WERI-Rb-1 (cell line): ENCODE results near the gene PDZD7.

Experiments
- DNase-seq: peaks from one replicate; pipeline ENCODE4 v3.0.0-alpha.2; 2020
- H3K27ac ChIP-seq: fragments of 250-450 bp; sonication (Bioruptor Pico); 2 replicates; pipeline ENCODE4 v1.5.1; 2020; ENCODE audit warnings: mild to moderate bottlenecking, moderate library complexity
- H3K27me3 ChIP-seq: fragments of 250-450 bp; sonication (Bioruptor Pico); 2 replicates; pipeline ENCODE4 v1.5.1; 2021; ENCODE audit warnings: mild to moderate bottlenecking, low read depth, moderate library complexity; ENCODE audit not compliant: insufficient read depth, severe bottlenecking
- H3K36me3 ChIP-seq: fragments of 250-450 bp; sonication (Bioruptor Pico); 2 replicates; pipeline ENCODE4 v1.5.1; 2020; ENCODE audit warnings: mild to moderate bottlenecking, moderate library complexity
- H3K4me3 ChIP-seq: 2 replicates; pipeline ENCODE4 v1.5.1; 2011; ENCODE audit warnings: low read depth, mild to moderate bottlenecking, control low read depth, low read length
- H3K9me3 ChIP-seq: fragments of 250-450 bp; sonication (Bioruptor Pico); 2 replicates; pipeline ENCODE4 v1.5.1; 2021; ENCODE audit warnings: mild to moderate bottlenecking, moderate library complexity; ENCODE audit not compliant: severe bottlenecking
- CTCF ChIP-seq: IDR thresholded peaks from 2 replicates; pipeline ENCODE4 v1.5.1; 2011; ENCODE audit warnings: low read depth, mild to moderate bottlenecking, control low read depth, inconsistent platforms, low read length

PDZD7 gene

GRCh38 chr10:101018118-101018599 is 12.8 kb downstream of the PDZD7 start:
- no peak for DNase-seq
- TF ChIP-seq CTCF, result no peak
- H3K27me3 ChIP-seq, result no peaks in the 10 kb centered on the region
- H3K4me3 ChIP-seq, result no peak overlapping the region
- H3K36me3 ChIP-seq, result no peaks in the 10 kb centered on the region
- H3K9me3 ChIP-seq, result no peaks in the 10 kb centered on the region
- no peak overlapping the region for H3K27ac ChIP-seq

- H3K27ac ChIP-seq, result no peak overlapping the region
- H3K27me3 ChIP-seq, result no peaks in the 10 kb centered on the region
- H3K36me3 ChIP-seq, result no peaks in the 10 kb centered on the region
- no peak overlapping the region for H3K4me3 ChIP-seq
- no peak for DNase-seq
- no peaks in the 10 kb centered on the region for H3K9me3 ChIP-seq
- no peak for TF ChIP-seq CTCF
These were observed 14.1 kb downstream of the PDZD7 start for GRCh38 chr10:101016814-101017213.

- Histone ChIP-seq H3K4me3 (no peak overlapping the region), H3K9me3 (no peaks in the 10 kb centered on the region), H3K27me3 (no peaks in the 10 kb centered on the region), H3K27ac (no peak overlapping the region), H3K36me3 (no peaks in the 10 kb centered on the region)
- DNase-seq, result no peak
- no peak for TF ChIP-seq CTCF
These were observed 15.4 kb downstream of the PDZD7 start for GRCh38 chr10:101015582-101015973.

GRCh38 chr10:101014966-101015581 is 15.9 kb downstream of the PDZD7 start:
- Histone ChIP-seq H3K4me3 (no peak overlapping the region), H3K27me3 (no peaks in the 10 kb centered on the region), H3K36me3 (no peaks in the 10 kb centered on the region), H3K9me3 (no peaks in the 10 kb centered on the region), H3K27ac (no peak overlapping the region)
- TF ChIP-seq CTCF, result no peak
- no peak for DNase-seq

GRCh38 chr10:101014230-101014884 is 16.6 kb downstream of the PDZD7 start:
- no peaks in the 10 kb centered on the region for H3K27me3 ChIP-seq
- H3K4me3 ChIP-seq, result no peak overlapping the region
- peak; percentile 88 for DNase-seq
- TF ChIP-seq CTCF, result peak; percentile 99
- H3K9me3 ChIP-seq, result no peaks in the 10 kb centered on the region
- H3K36me3 ChIP-seq, result no peaks in the 10 kb centered on the region
- no peak overlapping the region for H3K27ac ChIP-seq

GRCh38 chr10:101013365-101013825 is 17.5 kb downstream of the PDZD7 start:
- no peak overlapping the region for H3K4me3 ChIP-seq
- no peak overlapping the region for H3K27ac ChIP-seq
- no peaks in the 10 kb centered on the region for H3K27me3 ChIP-seq
- H3K9me3 ChIP-seq, result no peaks in the 10 kb centered on the region
- TF ChIP-seq CTCF, result no peak
- no peaks in the 10 kb centered on the region for H3K36me3 ChIP-seq
- DNase-seq, result no peak
